GM19468 (cell line): Measurements from ENCODE around the gene STARD13.

ENCODE experiments used
- ATAC-seq: cut with Tn5 transposase; IDR thresholded peaks from one replicate; pipeline ENCODE4 v1.9.1; 2021; ENCODE audit warnings: mild to moderate bottlenecking, moderate library complexity, moderate number of reproducible peaks; ENCODE audit not compliant: unreplicated experiment; ENCODE audit errors: extremely low read depth

Gene STARD13

GRCh38 chr13:33230178-33230881, 55.2 kb downstream of the STARD13 start:
- ATAC-seq: no peak

GRCh38 chr13:33229446-33230177, 55.9 kb downstream of the STARD13 start:
- no peak for ATAC-seq

GRCh38 chr13:33228648-33229445, 56.7 kb downstream of the STARD13 start:
- ATAC-seq: no peak

GRCh38 chr13:33227927-33228647, 57.5 kb downstream of the STARD13 start:
- no peak for ATAC-seq

- ATAC-seq: no peak
These were observed 60.9 kb downstream of the STARD13 start for GRCh38 chr13:33224686-33225085.

- ATAC-seq: no peak
These were observed 61.4 kb downstream of the STARD13 start for GRCh38 chr13:33224191-33224590.

GRCh38 chr13:33219926-33220325, 65.6 kb downstream of the STARD13 start:
- no peak for ATAC-seq

- ATAC-seq: no peak
These were observed 67.1 kb downstream of the STARD13 start for GRCh38 chr13:33218426-33218825.

GRCh38 chr13:33218020-33218419, 67.5 kb downstream of the STARD13 start:
- no peak for ATAC-seq

GRCh38 chr13:33217256-33217655, 68.3 kb downstream of the STARD13 start:
- ATAC-seq: no peak

- ATAC-seq: no peak
These were observed 71.8 kb downstream of the STARD13 start for GRCh38 chr13:33213797-33214196.

- ATAC-seq: no peak
These were observed 72.4 kb downstream of the STARD13 start for GRCh38 chr13:33213024-33213768.

- ATAC-seq: no peak
These were observed 73.2 kb downstream of the STARD13 start for GRCh38 chr13:33212396-33212795.

GRCh38 chr13:33210090-33210489, 75.5 kb downstream of the STARD13 start:
- ATAC-seq: no peak

- ATAC-seq: no peak
These were observed 77.0 kb downstream of the STARD13 start for GRCh38 chr13:33208290-33209220.

- ATAC-seq: no peak
These were observed 78.0 kb downstream of the STARD13 start for GRCh38 chr13:33207615-33207961.

GRCh38 chr13:33206945-33207614, 78.5 kb downstream of the STARD13 start:
- no peak for ATAC-seq

GRCh38 chr13:33206425-33206824, 79.1 kb downstream of the STARD13 start:
- no peak for ATAC-seq
